ENCODE data around the gene CACNG6.

DNA sequence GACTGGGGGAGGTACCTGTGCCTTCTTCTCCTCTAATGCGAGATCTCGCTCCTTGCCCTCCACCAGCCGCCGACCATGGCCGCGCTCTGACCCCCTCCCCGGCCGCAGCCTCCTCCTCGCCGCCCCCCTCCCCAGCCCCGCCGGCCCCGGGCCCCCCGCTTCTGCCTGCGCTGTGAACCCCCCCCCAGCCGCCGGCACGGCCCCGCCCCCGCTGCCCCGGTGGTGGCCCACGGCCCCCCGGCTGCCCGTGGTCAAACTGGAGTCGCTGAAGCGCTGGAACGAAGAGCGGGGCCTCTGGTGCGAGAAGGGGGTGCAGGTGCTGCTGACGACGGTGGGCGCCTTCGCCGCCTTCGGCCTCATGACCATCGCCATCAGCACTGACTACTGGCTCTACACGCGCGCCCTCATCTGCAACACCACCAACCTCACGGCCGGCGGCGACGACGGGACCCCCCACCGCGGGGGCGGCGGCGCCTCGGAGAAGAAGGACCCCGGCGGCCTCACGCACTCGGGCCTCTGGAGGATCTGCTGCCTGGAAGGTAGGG, 28.5 kb upstream of the CACNG6 start, which contains the start of gene CACNG8:
- TF ChIP-seq, protein P1, sequence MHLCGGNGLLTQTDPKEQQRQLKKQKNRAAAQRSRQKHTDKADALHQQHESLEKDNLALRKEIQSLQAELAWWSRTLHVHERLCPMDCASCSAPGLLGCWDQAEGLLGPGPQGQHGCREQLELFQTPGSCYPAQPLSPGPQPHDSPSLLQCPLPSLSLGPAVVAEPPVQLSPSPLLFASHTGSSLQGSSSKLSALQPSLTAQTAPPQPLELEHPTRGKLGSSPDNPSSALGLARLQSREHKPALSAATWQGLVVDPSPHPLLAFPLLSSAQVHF (CRISPR knock-in tag; IDR thresholded peaks at IDR 0.05) = no peak
- TF ChIP-seq ZNF546 (CRISPR knock-in tag; conservative IDR thresholded peaks at IDR 0.05) (no peak), ZZZ3 (CRISPR knock-in tag; IDR thresholded peaks at IDR 0.05; ENCODE audit: borderline replicate concordance) (no peak), POLR2A (IDR thresholded peaks at IDR 0.05; ENCODE audit: insufficient read depth in 1 of 2, low read depth in 2 of 2, low read length in 2 of 2) (no peak), ZSCAN29 (CRISPR knock-in tag; conservative IDR thresholded peaks at IDR 0.05) (no peak), MAZ (IDR thresholded peaks at IDR 0.05; ENCODE audit: borderline replicate concordance, low read depth, low read length) (no peak), MAZ (CRISPR knock-in tag; IDR thresholded peaks at IDR 0.05; ENCODE audit: low read depth) (no peak), ZNF777 (CRISPR knock-in tag; IDR thresholded peaks at IDR 0.05) (no peak), FOSL2 (CRISPR knock-in tag; IDR thresholded peaks at IDR 0.05) (no peak), SP2 (CRISPR knock-in tag; IDR thresholded peaks at IDR 0.05) (no peak), ZSCAN20 (CRISPR knock-in tag; IDR thresholded peaks at IDR 0.05; ENCODE audit: borderline replicate concordance) (no peak)
- TF ChIP-seq, protein P2, sequence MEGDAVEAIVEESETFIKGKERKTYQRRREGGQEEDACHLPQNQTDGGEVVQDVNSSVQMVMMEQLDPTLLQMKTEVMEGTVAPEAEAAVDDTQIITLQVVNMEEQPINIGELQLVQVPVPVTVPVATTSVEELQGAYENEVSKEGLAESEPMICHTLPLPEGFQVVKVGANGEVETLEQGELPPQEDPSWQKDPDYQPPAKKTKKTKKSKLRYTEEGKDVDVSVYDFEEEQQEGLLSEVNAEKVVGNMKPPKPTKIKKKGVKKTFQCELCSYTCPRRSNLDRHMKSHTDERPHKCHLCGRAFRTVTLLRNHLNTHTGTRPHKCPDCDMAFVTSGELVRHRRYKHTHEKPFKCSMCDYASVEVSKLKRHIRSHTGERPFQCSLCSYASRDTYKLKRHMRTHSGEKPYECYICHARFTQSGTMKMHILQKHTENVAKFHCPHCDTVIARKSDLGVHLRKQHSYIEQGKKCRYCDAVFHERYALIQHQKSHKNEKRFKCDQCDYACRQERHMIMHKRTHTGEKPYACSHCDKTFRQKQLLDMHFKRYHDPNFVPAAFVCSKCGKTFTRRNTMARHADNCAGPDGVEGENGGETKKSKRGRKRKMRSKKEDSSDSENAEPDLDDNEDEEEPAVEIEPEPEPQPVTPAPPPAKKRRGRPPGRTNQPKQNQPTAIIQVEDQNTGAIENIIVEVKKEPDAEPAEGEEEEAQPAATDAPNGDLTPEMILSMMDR (CRISPR knock-in tag; IDR thresholded peaks at IDR 0.05) = no peak
- TF ChIP-seq, protein P3, sequence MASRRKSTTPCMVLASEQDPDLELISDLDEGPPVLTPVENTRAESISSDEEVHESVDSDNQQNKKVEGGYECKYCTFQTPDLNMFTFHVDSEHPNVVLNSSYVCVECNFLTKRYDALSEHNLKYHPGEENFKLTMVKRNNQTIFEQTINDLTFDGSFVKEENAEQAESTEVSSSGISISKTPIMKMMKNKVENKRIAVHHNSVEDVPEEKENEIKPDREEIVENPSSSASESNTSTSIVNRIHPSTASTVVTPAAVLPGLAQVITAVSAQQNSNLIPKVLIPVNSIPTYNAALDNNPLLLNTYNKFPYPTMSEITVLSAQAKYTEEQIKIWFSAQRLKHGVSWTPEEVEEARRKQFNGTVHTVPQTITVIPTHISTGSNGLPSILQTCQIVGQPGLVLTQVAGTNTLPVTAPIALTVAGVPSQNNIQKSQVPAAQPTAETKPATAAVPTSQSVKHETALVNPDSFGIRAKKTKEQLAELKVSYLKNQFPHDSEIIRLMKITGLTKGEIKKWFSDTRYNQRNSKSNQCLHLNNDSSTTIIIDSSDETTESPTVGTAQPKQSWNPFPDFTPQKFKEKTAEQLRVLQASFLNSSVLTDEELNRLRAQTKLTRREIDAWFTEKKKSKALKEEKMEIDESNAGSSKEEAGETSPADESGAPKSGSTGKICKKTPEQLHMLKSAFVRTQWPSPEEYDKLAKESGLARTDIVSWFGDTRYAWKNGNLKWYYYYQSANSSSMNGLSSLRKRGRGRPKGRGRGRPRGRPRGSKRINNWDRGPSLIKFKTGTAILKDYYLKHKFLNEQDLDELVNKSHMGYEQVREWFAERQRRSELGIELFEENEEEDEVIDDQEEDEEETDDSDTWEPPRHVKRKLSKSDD (CRISPR knock-in tag; IDR thresholded peaks at IDR 0.05; ENCODE audit: low read depth) = no peak

All from HepG2 (cell line).